Heart right ventricle (tissue), 16 donors: ENCODE results near the gene TADA1. TPM values are rescaled to one million over a fixed set of nuclear protein-coding genes. Genes with fewer than 3 reads are reported as not detected.

ENCODE experiments used
- ATAC-seq, 8 donors: fragments of 200-7000 bp; cut with Tn5 transposase; one replicate each; pipeline ENCODE4 v1.9.1; 2020; ENCODE audit warnings: mild to moderate bottlenecking in 8 of 8, moderate library complexity in 8 of 8, moderate number of reproducible peaks in 1 of 8
- DNase-seq, 2 donors: peaks; one replicate each; pipeline ENCODE4 v3.0.0-alpha.2; 2020
- H3K27ac ChIP-seq, 10 donors: fragments of 200-600 bp; sonication (generic) in 2 of 10; one replicate each; pipeline versions ENCODE4 v1.5.0 to v1.8.0; 2020 to 2022; ENCODE audit warnings: mild to moderate bottlenecking in 3 of 10
- H3K27me3 ChIP-seq, 7 donors: fragments of 200-600 bp; one replicate each; pipeline ENCODE4 v1.8.0; 2021 to 2022; ENCODE audit warnings: mild to moderate bottlenecking in 2 of 7
- H3K36me3 ChIP-seq, 9 donors: fragments of 200-600 bp; sonication (generic) in 1 of 9; one replicate each; pipeline versions ENCODE4 v1.5.0 to v1.8.0; 2020 to 2022; ENCODE audit warnings: mild to moderate bottlenecking in 2 of 9
- H3K4me1 ChIP-seq, 9 donors: fragments of 200-600 bp; sonication (generic) in 1 of 9; one replicate each; pipeline versions ENCODE4 v1.5.0 to v1.8.0; 2020 to 2022; ENCODE audit warnings: mild to moderate bottlenecking in 4 of 9
- H3K4me3 ChIP-seq, 10 donors: fragments of 200-600 bp; sonication (generic) in 2 of 10; one replicate each; pipeline versions ENCODE4 v1.5.0 to v1.8.0; 2020 to 2022; ENCODE audit warnings: mild to moderate bottlenecking in 7 of 10, moderate library complexity in 2 of 10
- H3K9me3 ChIP-seq, 11 donors: fragments of 200-600 bp in 10 of 11; sonication (generic) in 2 of 11; one replicate each; pipeline versions ENCODE4 v1.5.0 to v1.8.0; 2013 to 2022; ENCODE audit warnings: mild to moderate bottlenecking in 2 of 11, control low read depth in 1 of 11, moderate library complexity in 1 of 11
- whole genome bisulfite sequencing, 2 donors: extraction: QIAGEN DNeasy Blood & Tissue Kit; methylation state at CpG; one replicate each; pipeline ENCODE4 v1.1.7; 2013; ENCODE audit warnings: inconsistent platforms in 1 of 2; 5-methylcytosine and 5-hydroxymethylcytosine counted together
- intact Hi-C, 10 donors: fragments of 100-400 bp; cut with DNase I; formaldehyde crosslinking; loops; one replicate each; pipeline versions ENCODE4 v1.11.1 to v1.14.2; 2022
- polyA plus RNA-seq, 2 donors: library from polyadenylated mRNA; stranded (reverse); fragments of 200-250 nt; gene quantifications; one replicate each; pipeline ENCODE4 v1.2.3, GENCODE V29; 2013
- total RNA-seq, 10 donors: library from RNA; stranded (reverse); fragmentation: NEBNext Ultra II Directional in 3 of 10; extraction: Animal tissue kit (Norgen Biotek cat#: 25700) in 3 of 10; gene quantifications; one replicate each; pipeline versions ENCODE4 v1.2.1 to v1.2.4, GENCODE V29; 2021 to 2023
- TF ChIP-seq, protein P1 (sequence below), 9 donors: fragments of 200-600 bp; sonication (generic) in 2 of 9; IDR thresholded peaks; one replicate each; pipeline versions ENCODE4 v1.5.0 to v1.8.0; 2021 to 2022; ENCODE audit warnings: antibody characterized with exemption in 9 of 9, mild to moderate bottlenecking in 5 of 9, moderate library complexity in 1 of 9
- donor health status: Arrhythmogenic right ventricular cardiomyopathy.
- donor health status: ischemic (EF 13 %, LVEDD 7.1; RV severe dilation, severe dysfunction).
- donor health status: healthy with polysubstance abuse.
- donor health status: DM: no; HTN: yes; CAD: no.
- donor health status: DM: no; HTN: no; CAD: no.
- donor health status: ischemic (EF 25% LVEDD 6.9; RV normal size, moderate dysfunction).
- donor health status: ischemic (EF 25% LVEDD 5.7; RV mildly dilated, moderate dysfunction).
- donor health status: healthy.
- donor health status: DM: yes; HTN: yes; CAD: no.
- donor health status: Ischemic cardiomyopathy.
- donor health status: ischemic (EF 35%, LVEDD 5.7; RV mildly dilated, moderate dysfunction).
- donor health status: nonischemic (EF 11% LVEDD 7.7; RV severe dilation, severe dysfunction).
- donor health status: DM: yes; HTN: yes; CAD: no.
- donor health status: PGD.
- donor health status: ischemic (EF 29% LVEDD 5.4; RV normal size, mild dysfunction).
- donor health status: nonischemic (EF 23%, LVEDD 6.1; RV moderate dilation, normal function).

TADA1 gene
- total and polyA plus RNA-seq, 12 donors: 6.0 to 12.8 (median 8.9) TPM

DNA sequence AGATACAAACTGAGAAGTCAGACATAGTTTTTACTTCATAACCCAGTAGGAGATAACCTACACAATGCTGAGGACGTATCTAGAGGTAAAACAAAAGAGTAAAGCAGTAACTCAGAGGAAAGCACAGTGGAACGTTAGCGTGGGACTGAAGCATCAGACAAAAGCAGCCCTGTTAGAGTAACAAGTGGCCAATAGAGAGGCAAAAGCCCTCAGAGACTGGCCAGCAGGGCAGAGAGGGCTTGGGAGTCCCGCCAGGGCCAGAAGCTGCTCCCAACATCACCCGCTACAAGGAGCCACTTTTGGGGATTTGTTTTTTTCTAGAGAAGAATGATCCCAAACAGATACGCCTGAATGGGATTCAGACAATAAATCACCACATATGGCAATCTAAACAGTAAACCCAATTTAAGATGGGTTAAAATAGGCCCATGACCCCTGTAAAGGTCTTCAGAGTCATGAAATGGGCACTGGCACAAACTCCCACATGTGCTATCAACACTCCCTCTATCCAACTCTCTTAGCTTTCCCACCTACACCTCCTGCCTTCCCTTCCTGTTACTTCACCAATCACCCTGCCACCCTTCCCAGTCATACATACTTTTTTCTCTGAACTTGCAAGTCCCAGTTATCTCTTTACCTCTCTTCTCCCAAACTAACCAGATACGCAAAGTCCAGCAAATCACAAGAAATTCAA, 17.2 kb downstream of the TADA1 start:
- no peak overlapping the region for H3K4me3 ChIP-seq
- no peaks in the 10 kb centered on the region for H3K27me3 ChIP-seq
- ATAC-seq (peak in 1 of 8 donors; percentile 43), DNase-seq (no peak)
- intact Hi-C loops: no loop called here
- TF ChIP-seq, protein P1, sequence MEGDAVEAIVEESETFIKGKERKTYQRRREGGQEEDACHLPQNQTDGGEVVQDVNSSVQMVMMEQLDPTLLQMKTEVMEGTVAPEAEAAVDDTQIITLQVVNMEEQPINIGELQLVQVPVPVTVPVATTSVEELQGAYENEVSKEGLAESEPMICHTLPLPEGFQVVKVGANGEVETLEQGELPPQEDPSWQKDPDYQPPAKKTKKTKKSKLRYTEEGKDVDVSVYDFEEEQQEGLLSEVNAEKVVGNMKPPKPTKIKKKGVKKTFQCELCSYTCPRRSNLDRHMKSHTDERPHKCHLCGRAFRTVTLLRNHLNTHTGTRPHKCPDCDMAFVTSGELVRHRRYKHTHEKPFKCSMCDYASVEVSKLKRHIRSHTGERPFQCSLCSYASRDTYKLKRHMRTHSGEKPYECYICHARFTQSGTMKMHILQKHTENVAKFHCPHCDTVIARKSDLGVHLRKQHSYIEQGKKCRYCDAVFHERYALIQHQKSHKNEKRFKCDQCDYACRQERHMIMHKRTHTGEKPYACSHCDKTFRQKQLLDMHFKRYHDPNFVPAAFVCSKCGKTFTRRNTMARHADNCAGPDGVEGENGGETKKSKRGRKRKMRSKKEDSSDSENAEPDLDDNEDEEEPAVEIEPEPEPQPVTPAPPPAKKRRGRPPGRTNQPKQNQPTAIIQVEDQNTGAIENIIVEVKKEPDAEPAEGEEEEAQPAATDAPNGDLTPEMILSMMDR (IDR thresholded peaks at IDR 0.05): no peak
- H3K9me3 ChIP-seq: no peaks in the 10 kb centered on the region
- H3K27ac ChIP-seq: no peak overlapping the region
- WGBS, 2 donors: 82 to 84% methylated on average over 7 of the region's 7 CpGs
- peaks cover 0 to 13% (median 3%) of the 10 kb centered on the region in 9 donors for H3K4me1 ChIP-seq
- peaks cover 0 to 100% (median 58%) of the 10 kb centered on the region in 9 donors for H3K36me3 ChIP-seq

DNA sequence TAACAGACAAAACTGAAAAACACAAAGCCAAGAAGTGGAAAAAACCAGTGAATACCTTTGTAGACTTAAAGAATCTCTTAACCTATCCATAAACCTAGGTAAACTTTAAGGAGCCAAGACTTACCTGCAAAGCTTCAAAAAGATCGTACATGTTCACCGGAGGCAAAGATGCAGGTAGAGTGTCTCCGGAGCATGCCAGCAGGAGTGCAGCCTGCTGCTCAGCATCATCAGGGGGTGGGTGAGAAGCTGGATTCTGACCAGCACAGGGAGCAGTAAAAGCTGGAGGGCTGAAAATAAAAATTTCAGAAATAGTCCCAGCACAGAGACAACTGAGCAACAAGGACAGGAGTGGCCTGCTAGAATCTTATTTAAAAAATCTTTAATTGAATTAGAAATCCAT, 18.1 kb downstream of the TADA1 start:
- TF ChIP-seq, protein P1 (IDR thresholded peaks at IDR 0.05): no peak
- ATAC-seq: no peak
- 90 to 98% methylated on average over 3 of the region's 3 CpGs for WGBS, 2 donors
- no peak overlapping the region for H3K4me3 ChIP-seq
- intact Hi-C loops: no loop called here
- H3K27me3 ChIP-seq: no peaks in the 10 kb centered on the region
- H3K36me3 ChIP-seq: peaks cover 0 to 100% (median 60%) of the 10 kb centered on the region in 9 donors
- no peak for DNase-seq
- no peaks in the 10 kb centered on the region for H3K9me3 ChIP-seq
- peaks cover 0 to 13% (median 6%) of the 10 kb centered on the region in 9 donors for H3K4me1 ChIP-seq
- no peak overlapping the region for H3K27ac ChIP-seq

DNA sequence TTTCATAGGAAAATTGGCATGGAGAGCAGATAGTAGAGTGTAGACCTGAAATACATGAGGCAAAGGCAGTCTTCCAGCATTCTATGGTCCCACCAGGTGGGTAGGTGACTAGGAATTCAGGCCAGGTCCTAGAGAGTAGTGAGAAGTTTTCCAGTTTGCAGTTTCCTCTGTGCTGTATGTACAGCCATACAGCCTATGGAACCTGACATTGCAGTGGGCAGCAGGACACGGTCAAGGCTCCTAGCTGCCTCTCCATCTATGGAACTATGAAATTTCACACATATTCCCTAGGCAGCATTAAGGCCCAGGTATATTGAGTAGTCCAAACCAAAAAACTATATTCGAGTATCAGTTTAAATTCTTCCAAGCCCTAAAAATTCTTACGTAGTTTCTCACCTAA, 20.5 kb downstream of the TADA1 start:
- Histone ChIP-seq H3K27me3 (no peaks in the 10 kb centered on the region), H3K4me1 (peaks cover 0 to 26% (median 6%) of the 10 kb centered on the region in 9 donors), H3K36me3 (peaks cover 0 to 100% (median 56%) of the 10 kb centered on the region in 9 donors), H3K9me3 (no peaks in the 10 kb centered on the region), H3K4me3 (no peak overlapping the region), H3K27ac (no peak overlapping the region)
- ATAC-seq: no peak
- TF ChIP-seq, protein P1 (IDR thresholded peaks at IDR 0.05): no peak
- intact Hi-C loops: no loop called here
- DNase-seq: no peak
- WGBS, 2 donors: 87 to 93% methylated on average over 3 of the region's 3 CpGs

DNA sequence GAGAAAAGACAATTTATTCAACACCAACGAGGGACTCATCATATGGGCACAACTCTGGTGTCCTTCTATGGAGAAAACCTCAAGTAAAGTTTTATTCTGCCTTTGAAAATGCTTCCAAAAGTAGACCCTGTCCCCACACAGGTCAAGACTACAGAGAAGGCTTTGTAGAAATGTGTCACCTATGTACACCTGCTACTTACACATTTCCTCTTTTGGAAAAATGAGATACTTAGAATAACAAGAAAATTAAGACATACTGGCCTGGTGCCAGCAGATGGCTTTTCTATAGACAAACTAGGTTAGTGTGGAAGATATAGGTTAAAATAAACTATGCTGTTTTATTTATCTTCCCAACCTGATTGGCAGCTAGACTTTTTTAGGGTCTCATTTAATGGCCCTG, 23.1 kb downstream of the TADA1 start:
- 33 to 50% methylated on average over 1 of the region's 1 CpG for WGBS, 2 donors
- peaks cover 0 to 100% (median 74%) of the 10 kb centered on the region in 9 donors for H3K36me3 ChIP-seq
- H3K27me3 ChIP-seq: no peaks in the 10 kb centered on the region
- intact Hi-C loops: no loop called here
- DNase-seq (no peak), ATAC-seq (no peak)
- H3K27ac ChIP-seq: no peak overlapping the region
- TF ChIP-seq, protein P1 (IDR thresholded peaks at IDR 0.05): no peak
- no peak overlapping the region for H3K4me3 ChIP-seq
- H3K4me1 ChIP-seq: peaks cover 0 to 22% (median 4%) of the 10 kb centered on the region in 9 donors
- H3K9me3 ChIP-seq: no peaks in the 10 kb centered on the region
